Activated naive CD8-positive, alpha-beta T cell treated with anti-CD3 and anti-CD28 coated beads, Interleukin-2, amount 10 ng/mL, durations not matched to agents 7 days and 5 days (primary cell): ENCODE results near the gene ZNF117. TPM values are rescaled to one million over a fixed set of nuclear protein-coding genes. Genes with fewer than 3 reads are reported as not detected.

Experiments
- ATAC-seq: fragments of 150-1000 bp; cut with Tn5 transposase; one replicate; pipeline ENCODE4 v1.10.0; 2021; ENCODE audit warnings: low read depth, moderate library complexity
- POLR2A ChIA-PET: fragments of 350-600 bp; sonication (Branson Sonifier 250); formaldehyde crosslinking; loops from one replicate; lab custom pipeline; 2021; ENCODE audit warnings: antibody characterized with exemption; lab: Charles Lee
- DNase-seq: peaks from one replicate; pipeline ENCODE4 v3.0.0; 2021
- H3K27ac Mint-ChIP-seq: one replicate; pipeline ENCODE4 v1.8.0; 2022; ENCODE audit warnings: mild to moderate bottlenecking, mixed read lengths
- H3K27me3 Mint-ChIP-seq: one replicate; pipeline ENCODE4 v1.8.0; 2022; ENCODE audit warnings: mild to moderate bottlenecking, moderate library complexity, mixed read lengths
- H3K36me3 Mint-ChIP-seq: one replicate; pipeline ENCODE4 v1.8.0; 2021; ENCODE audit warnings: mild to moderate bottlenecking, mixed read lengths
- H3K4me1 Mint-ChIP-seq: one replicate; pipeline ENCODE4 v1.8.0; 2021; ENCODE audit warnings: mixed read lengths
- H3K4me3 Mint-ChIP-seq: one replicate; pipeline ENCODE4 v1.8.0; 2022; ENCODE audit warnings: mild to moderate bottlenecking, moderate library complexity, mixed read lengths
- H3K9me3 Mint-ChIP-seq: one replicate; pipeline ENCODE4 v1.8.0; 2021; ENCODE audit warnings: mixed read lengths
- total RNA-seq, 2 experiments: library from RNA; stranded (reverse); gene quantifications; one replicate each; pipeline ENCODE4 v1.2.3, GENCODE V29; 2021

Gene ZNF117
- total RNA-seq, 2 experiments from 2014 or later, result 7.2 to 7.7 TPM

GRCh38 chr7:65006094-65006992 is 15.5 kb upstream of the ZNF117 start, which contains the start of gene ERV3-1:
ERV3-1 (minus strand) TSS chr7:65006687; CDS start chr7:64993026, 13,661 bp downstream.
- H3K4me1 Mint-ChIP-seq, result peaks cover 14% of the 10 kb centered on the region
- H3K27ac Mint-ChIP-seq, result peak within 1 kb of the TSS; percentile 93
- POLR2A ChIA-PET, result interaction anchor here (0.6 to 2.5 kb wide), 15 partner anchors 13 to 1081 kb away, joined by 3 to 28 read pairs (median 5); partner anchors contain the start of genes ZNF107, ZNF117, ZNF138 and ZNF273
- peaks cover 39% of the 10 kb centered on the region for H3K36me3 Mint-ChIP-seq
- ATAC-seq, result peak; percentile 100
- DNase-seq, result peak; percentile 83
- peak within 1 kb of the TSS; percentile 95 for H3K4me3 Mint-ChIP-seq
- peaks cover 6% of the 10 kb centered on the region for H3K9me3 Mint-ChIP-seq
- no peaks in the 10 kb centered on the region for H3K27me3 Mint-ChIP-seq

DNA sequence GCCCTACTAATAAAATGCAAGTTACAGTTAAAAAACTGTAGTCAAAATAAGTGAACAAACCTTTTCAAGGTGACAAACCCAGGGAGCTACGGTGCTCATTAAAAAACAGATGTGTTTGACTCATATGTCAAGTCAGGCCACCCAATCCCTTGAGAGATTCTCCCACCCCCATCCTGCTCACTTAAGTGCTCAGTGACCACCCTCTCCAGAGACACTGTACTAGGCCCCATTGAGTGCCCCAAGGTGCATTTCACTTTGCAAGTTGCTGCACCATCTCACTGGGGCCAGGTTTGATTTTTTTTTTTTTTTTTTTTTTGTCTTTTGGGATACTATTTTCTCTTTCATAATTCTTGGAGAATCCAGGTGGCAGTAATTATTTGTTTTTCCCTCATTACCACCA is 13.7 kb upstream of the ZNF117 start:
- Mint-ChIP-seq H3K4me3 (peak overlapping the region; percentile 95), H3K27ac (no peak overlapping the region)
- no peak for DNase-seq

GRCh38 chr7:65002972-65003585 is 12.2 kb upstream of the ZNF117 start:
- peaks cover 21% of the 10 kb centered on the region for H3K9me3 Mint-ChIP-seq
- DNase-seq, result no peak
- POLR2A ChIA-PET, result no interaction called here
- peaks cover 68% of the 10 kb centered on the region for H3K36me3 Mint-ChIP-seq
- H3K4me3 Mint-ChIP-seq, result no peak overlapping the region
- ATAC-seq, result no peak
- peaks cover 14% of the 10 kb centered on the region for H3K4me1 Mint-ChIP-seq
- H3K27ac Mint-ChIP-seq, result no peak overlapping the region
- H3K27me3 Mint-ChIP-seq, result no peaks in the 10 kb centered on the region

More for the DNA sequence above, 13.7 kb upstream of the ZNF117 start:
- Mint-ChIP-seq H3K36me3 (peaks cover 54% of the 10 kb centered on the region), H3K27me3 (no peaks in the 10 kb centered on the region), H3K9me3 (peaks cover 12% of the 10 kb centered on the region), H3K4me1 (peaks cover 14% of the 10 kb centered on the region)
- POLR2A ChIA-PET, result interaction anchor here (0.9 kb wide), 1 partner anchor 22 kb away, joined by 4 read pairs; no protein-coding TSS in a partner anchor
- no peak for ATAC-seq

GRCh38 chr7:65001291-65001814 is 10.5 kb upstream of the ZNF117 start:
- Mint-ChIP-seq H3K27ac (no peak overlapping the region), H3K36me3 (peaks cover 79% of the 10 kb centered on the region), H3K27me3 (no peaks in the 10 kb centered on the region), H3K4me1 (peaks cover 8% of the 10 kb centered on the region), H3K4me3 (no peak overlapping the region), H3K9me3 (peaks cover 30% of the 10 kb centered on the region)
- no peak for DNase-seq
- POLR2A ChIA-PET, result no interaction called here
- ATAC-seq, result no peak

DNA sequence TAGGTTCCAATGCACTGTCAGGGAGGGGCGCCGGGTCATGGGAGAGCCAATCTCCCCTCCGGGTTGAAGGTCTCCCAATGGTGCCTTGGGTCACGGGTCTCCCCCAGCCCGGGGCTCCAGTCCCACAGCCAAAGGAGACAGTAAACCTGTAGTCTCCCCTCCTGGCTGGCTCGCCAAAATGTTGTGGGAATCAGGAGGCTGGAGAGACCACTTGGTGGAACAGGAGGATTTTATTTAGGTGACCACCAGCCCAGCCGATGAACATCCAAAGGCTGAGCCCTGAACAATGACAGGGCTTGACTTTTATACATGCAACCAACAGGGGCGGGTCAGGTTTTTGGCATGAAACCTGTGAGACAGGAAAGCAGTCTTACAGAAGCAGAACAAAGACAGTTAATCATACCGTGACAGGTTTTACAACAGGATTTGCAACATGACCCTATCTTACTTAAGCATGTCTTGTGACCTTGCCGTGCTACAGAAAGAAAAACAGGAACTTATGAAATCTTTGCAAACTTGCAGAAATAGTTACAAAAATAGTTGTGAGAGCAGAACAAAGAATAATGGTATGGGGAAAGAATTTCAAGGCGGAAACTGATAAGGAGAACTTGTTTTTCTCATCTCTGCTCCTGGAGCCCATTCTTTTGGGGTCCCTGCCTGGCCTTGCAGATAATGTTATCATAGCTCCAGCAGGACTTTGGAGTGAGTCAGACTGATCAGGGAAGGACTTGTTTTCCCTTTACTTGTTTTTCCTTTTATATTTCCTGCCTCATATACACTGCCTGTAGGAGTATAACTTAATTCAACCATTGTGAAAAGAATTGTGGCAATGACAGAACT is 8.5 kb upstream of the ZNF117 start:
- H3K4me3 Mint-ChIP-seq, result no peak overlapping the region
- POLR2A ChIA-PET, result no interaction called here
- H3K27ac Mint-ChIP-seq, result no peak overlapping the region
- H3K9me3 Mint-ChIP-seq, result peaks cover 33% of the 10 kb centered on the region
- no peaks in the 10 kb centered on the region for H3K27me3 Mint-ChIP-seq
- peaks cover 3% of the 10 kb centered on the region for H3K4me1 Mint-ChIP-seq
- H3K36me3 Mint-ChIP-seq, result peaks cover 68% of the 10 kb centered on the region
- DNase-seq, result no peak
- no peak for ATAC-seq

- no peak for ATAC-seq
- H3K9me3 Mint-ChIP-seq, result peaks cover 32% of the 10 kb centered on the region
- POLR2A ChIA-PET, result no interaction called here
- no peak overlapping the region for H3K4me3 Mint-ChIP-seq
- DNase-seq, result no peak
- peaks cover 65% of the 10 kb centered on the region for H3K36me3 Mint-ChIP-seq
- no peak overlapping the region for H3K27ac Mint-ChIP-seq
- H3K4me1 Mint-ChIP-seq, result peaks cover 2% of the 10 kb centered on the region
- no peaks in the 10 kb centered on the region for H3K27me3 Mint-ChIP-seq
Measured at GRCh38 chr7:64998865-64999164, 8.0 kb upstream of the ZNF117 start.

DNA sequence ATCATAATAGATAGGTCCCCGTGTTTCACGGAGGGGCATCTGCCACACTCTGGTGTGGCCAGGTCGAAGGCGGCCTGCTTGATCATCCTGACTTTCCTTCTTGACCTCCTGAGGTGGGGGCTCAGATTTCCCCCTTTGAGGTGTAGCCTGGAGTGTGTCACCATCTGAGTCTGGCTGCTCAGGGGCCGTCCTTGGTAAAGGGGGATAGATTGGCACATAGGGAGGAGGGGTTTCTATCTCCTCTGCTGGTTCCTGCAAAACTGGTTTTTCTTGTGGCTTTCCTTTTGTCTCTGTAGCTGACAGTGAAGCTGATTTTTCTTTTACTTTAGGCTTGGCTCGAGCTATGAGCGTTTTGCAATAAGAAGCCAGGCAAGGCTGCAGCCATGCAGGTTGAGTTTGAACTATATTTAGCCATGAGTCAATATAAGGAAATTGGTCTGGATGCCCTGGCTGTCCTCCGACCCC is 7.1 kb upstream of the ZNF117 start:
- POLR2A ChIA-PET, result no interaction called here

GRCh38 chr7:64997164-64997908 is 6.5 kb upstream of the ZNF117 start:
- Mint-ChIP-seq H3K4me3 (no peak overlapping the region), H3K4me1 (no peaks in the 10 kb centered on the region), H3K9me3 (peaks cover 32% of the 10 kb centered on the region), H3K36me3 (peaks cover 56% of the 10 kb centered on the region), H3K27me3 (no peaks in the 10 kb centered on the region), H3K27ac (no peak overlapping the region)
- DNase-seq (no peak), ATAC-seq (no peak)
- POLR2A ChIA-PET, result no interaction called here

More for the DNA sequence above, 7.1 kb upstream of the ZNF117 start:
- Mint-ChIP-seq H3K4me3 (no peak overlapping the region), H3K36me3 (peaks cover 56% of the 10 kb centered on the region), H3K27me3 (no peaks in the 10 kb centered on the region), H3K9me3 (peaks cover 30% of the 10 kb centered on the region), H3K27ac (no peak overlapping the region), H3K4me1 (no peaks in the 10 kb centered on the region)
- ATAC-seq (no peak), DNase-seq (no peak)

DNA sequence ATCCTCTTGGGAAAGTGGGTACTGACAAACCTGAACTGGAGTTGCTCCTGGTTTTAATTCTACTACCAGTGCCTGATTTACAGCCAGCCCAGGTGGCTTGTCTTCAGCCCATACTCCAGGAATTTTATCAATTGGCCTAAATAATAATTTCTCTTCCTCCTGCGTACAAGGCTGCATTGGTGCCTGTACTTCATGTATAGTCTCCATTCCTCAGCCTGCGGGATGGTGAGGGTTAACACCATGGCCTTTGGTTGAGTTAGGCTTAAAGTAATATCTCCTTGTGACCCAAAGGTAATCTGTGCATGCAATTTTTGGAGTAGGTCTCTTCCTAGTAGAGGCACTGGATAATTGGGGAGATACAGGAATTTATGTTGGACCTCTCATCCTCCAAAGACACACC is 5.5 kb upstream of the ZNF117 start:
- no peak overlapping the region for H3K4me3 Mint-ChIP-seq
- POLR2A ChIA-PET, result no interaction called here
- H3K4me1 Mint-ChIP-seq, result no peaks in the 10 kb centered on the region
- DNase-seq (no peak), ATAC-seq (no peak)
- H3K9me3 Mint-ChIP-seq, result peaks cover 40% of the 10 kb centered on the region
- H3K27ac Mint-ChIP-seq, result no peak overlapping the region
- no peaks in the 10 kb centered on the region for H3K27me3 Mint-ChIP-seq
- H3K36me3 Mint-ChIP-seq, result peaks cover 56% of the 10 kb centered on the region

DNA sequence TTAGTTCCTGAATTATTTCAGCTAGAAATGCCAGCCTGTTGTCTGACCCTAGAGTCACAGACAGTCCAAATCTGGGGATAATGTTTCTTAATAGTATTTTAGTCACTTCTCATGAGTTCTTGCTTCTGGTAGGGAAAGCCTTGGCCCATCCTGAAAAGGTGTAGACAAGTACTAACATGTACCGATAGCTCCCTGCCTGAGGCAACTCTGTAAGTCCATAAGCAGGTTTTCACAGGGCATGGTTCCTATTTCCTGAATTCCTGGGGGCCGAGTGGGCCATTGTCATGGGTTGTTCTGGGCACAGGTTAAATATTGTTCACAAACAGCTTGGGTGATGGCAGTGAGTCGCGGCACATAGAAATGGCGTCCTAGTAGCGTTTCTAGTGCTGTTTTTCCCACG is 3.1 kb upstream of the ZNF117 start:
- POLR2A ChIA-PET, result interaction anchor here (0.6 to 1.4 kb wide), 2 partner anchors 13 to 388 kb away, joined by 3 to 4 read pairs; partner anchors contain the start of gene ERV3-1
- peaks cover 40% of the 10 kb centered on the region for H3K9me3 Mint-ChIP-seq
- H3K36me3 Mint-ChIP-seq, result peaks cover 44% of the 10 kb centered on the region

DNA sequence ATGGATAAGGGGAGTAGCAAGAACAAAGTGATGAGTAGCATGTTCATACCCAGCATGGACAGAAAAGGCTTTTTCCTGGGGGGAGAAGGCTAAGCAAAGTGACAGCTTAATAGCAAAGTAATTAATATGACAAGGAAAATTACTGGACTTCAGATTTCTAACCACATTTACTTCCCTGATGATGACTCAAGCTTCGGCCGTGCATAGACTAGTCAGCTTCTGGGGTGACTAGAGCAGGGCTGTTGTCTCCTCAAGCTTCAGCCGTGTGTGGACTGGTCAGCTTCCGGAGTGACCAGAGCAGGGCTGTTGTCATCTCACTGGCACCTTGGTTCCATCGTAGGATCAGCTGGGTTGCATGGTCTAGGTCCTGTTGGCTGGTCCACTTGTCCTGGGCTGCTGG is 2.1 kb upstream of the ZNF117 start:
- no peaks in the 10 kb centered on the region for H3K4me1 Mint-ChIP-seq
- H3K9me3 Mint-ChIP-seq, result peaks cover 36% of the 10 kb centered on the region
- POLR2A ChIA-PET, result interaction anchor here (1.4 kb wide), 1 partner anchor 14 kb away, joined by 3 read pairs; the partner anchor contains the start of gene ERV3-1
- H3K27ac Mint-ChIP-seq, result no peak overlapping the region
- DNase-seq (no peak), ATAC-seq (no peak)
- peaks cover 36% of the 10 kb centered on the region for H3K36me3 Mint-ChIP-seq
- peaks cover 2% of the 10 kb centered on the region for H3K27me3 Mint-ChIP-seq
- H3K4me3 Mint-ChIP-seq, result no peak overlapping the region

More for the DNA sequence above, 3.1 kb upstream of the ZNF117 start:
- Mint-ChIP-seq H3K4me1 (no peaks in the 10 kb centered on the region), H3K27ac (no peak overlapping the region), H3K4me3 (no peak overlapping the region), H3K27me3 (peaks cover 2% of the 10 kb centered on the region)
- DNase-seq (no peak), ATAC-seq (no peak)

- peaks cover 45% of the 10 kb centered on the region for H3K36me3 Mint-ChIP-seq
- ATAC-seq (no peak), DNase-seq (no peak)
- no peak overlapping the region for H3K4me3 Mint-ChIP-seq
- H3K27ac Mint-ChIP-seq, result no peak overlapping the region
- peaks cover 42% of the 10 kb centered on the region for H3K9me3 Mint-ChIP-seq
- no peaks in the 10 kb centered on the region for H3K4me1 Mint-ChIP-seq
- H3K27me3 Mint-ChIP-seq, result peaks cover 2% of the 10 kb centered on the region
- POLR2A ChIA-PET, result interaction anchor here (1.3 kb wide), 1 partner anchor 16 kb away, joined by 5 read pairs; the partner anchor contains the start of gene ERV3-1
Measured at GRCh38 chr7:64990216-64990615, 620 bp downstream of the ZNF117 start.
